Upper lobe of right lung (tissue), 1 donor: Measurements from ENCODE around the gene SSTR1. TPM values are rescaled to one million over a fixed set of nuclear protein-coding genes. Genes with fewer than 3 reads are reported as not detected.

Experiments
- ATAC-seq: fragments of 200-7000 bp; cut with Tn5 transposase; one replicate; pipeline ENCODE4 v1.9.1; 2020; ENCODE audit warnings: mild to moderate bottlenecking, moderate library complexity
- DNase-seq: peaks from one replicate; pipeline ENCODE4 v3.0.0-alpha.2; 2020
- H3K27ac ChIP-seq: fragments of 200-600 bp; one replicate; pipeline ENCODE4 v1.8.0; 2022
- H3K27me3 ChIP-seq: fragments of 200-600 bp; one replicate; pipeline ENCODE4 v1.8.0; 2022; ENCODE audit warnings: mild to moderate bottlenecking
- H3K36me3 ChIP-seq: fragments of 200-600 bp; one replicate; pipeline ENCODE4 v1.8.0; 2022
- H3K4me1 ChIP-seq: fragments of 200-600 bp; one replicate; pipeline ENCODE4 v1.8.0; 2022
- H3K4me3 ChIP-seq: fragments of 200-600 bp; one replicate; pipeline ENCODE4 v1.8.0; 2022; ENCODE audit warnings: mild to moderate bottlenecking
- H3K9me3 ChIP-seq: fragments of 200-600 bp; one replicate; pipeline ENCODE4 v1.8.0; 2022
- CTCF ChIP-seq: fragments of 200-600 bp; IDR thresholded peaks from one replicate; pipeline ENCODE4 v1.8.0; 2022; ENCODE audit warnings: antibody characterized with exemption
- intact Hi-C: fragments of 100-400 bp; cut with DNase I; formaldehyde crosslinking; loops from one replicate; pipeline ENCODE4 v1.11.0; 2022
- total RNA-seq: library from RNA; stranded (reverse); fragmentation: NEBNext Ultra II Directional; extraction: Animal tissue kit (Norgen Biotek cat#: 25700); gene quantifications from one replicate; pipeline ENCODE4 v1.2.1, GENCODE V29; 2021
- donor health status: DM: no; HTN: yes; CAD: no; lungs with severe emphysema.

The SSTR1 gene
- total RNA-seq, 1 donor from 2014 or later = 9.2 TPM

GRCh38 chr14:38204719-38205115, 3.0 kb upstream of the SSTR1 start:
- DNase-seq = no peak
- TF ChIP-seq CTCF = no peak
- no peak for ATAC-seq
- Histone ChIP-seq H3K36me3 (no peaks in the 10 kb centered on the region), H3K27me3 (peaks cover 18% of the 10 kb centered on the region), H3K4me1 (no peaks in the 10 kb centered on the region), H3K4me3 (no peak overlapping the region), H3K9me3 (no peaks in the 10 kb centered on the region), H3K27ac (no peak overlapping the region)
- intact Hi-C loops = no loop called here

- no peak for ATAC-seq
These were observed 2.4 kb upstream of the SSTR1 start for GRCh38 chr14:38205119-38205813.

GRCh38 chr14:38205949-38206665, 1.6 kb upstream of the SSTR1 start:
- Histone ChIP-seq H3K27me3 (peaks cover 28% of the 10 kb centered on the region), H3K27ac (no peak overlapping the region), H3K9me3 (no peaks in the 10 kb centered on the region), H3K4me1 (no peaks in the 10 kb centered on the region), H3K4me3 (no peak overlapping the region), H3K36me3 (no peaks in the 10 kb centered on the region)
- TF ChIP-seq CTCF = no peak
- intact Hi-C loops = no loop called here
- DNase-seq (no peak), ATAC-seq (no peak)

More at GRCh38 chr14:38205119-38205813, 2.4 kb upstream of the SSTR1 start:
- DNase-seq = no peak
- H3K27me3 ChIP-seq = peaks cover 24% of the 10 kb centered on the region
- no peak for TF ChIP-seq CTCF
- H3K9me3 ChIP-seq = no peaks in the 10 kb centered on the region
- H3K4me1 ChIP-seq = no peaks in the 10 kb centered on the region
- H3K27ac ChIP-seq = no peak overlapping the region
- no peak overlapping the region for H3K4me3 ChIP-seq
- no peaks in the 10 kb centered on the region for H3K36me3 ChIP-seq
- intact Hi-C loops = no loop called here

- Histone ChIP-seq H3K27me3 (peaks cover 36% of the 10 kb centered on the region), H3K9me3 (no peaks in the 10 kb centered on the region), H3K4me3 (no peak overlapping the region), H3K4me1 (no peaks in the 10 kb centered on the region), H3K27ac (no peak overlapping the region), H3K36me3 (no peaks in the 10 kb centered on the region)
- no peak for ATAC-seq
- no peak for TF ChIP-seq CTCF
- DNase-seq = no peak
- intact Hi-C loops = no loop called here
These were observed 871 bp upstream of the SSTR1 start for GRCh38 chr14:38206689-38207376.

- intact Hi-C loops = no loop called here
These were observed 348 bp upstream of the SSTR1 start for GRCh38 chr14:38207377-38207735.

More at GRCh38 chr14:38207377-38207735, 348 bp upstream of the SSTR1 start:
- ATAC-seq (no peak), DNase-seq (no peak)
- peak overlapping the region; percentile 46 for H3K4me3 ChIP-seq
- no peaks in the 10 kb centered on the region for H3K4me1 ChIP-seq
- TF ChIP-seq CTCF = no peak
- no peaks in the 10 kb centered on the region for H3K9me3 ChIP-seq
- H3K27ac ChIP-seq = no peak overlapping the region
- no peaks in the 10 kb centered on the region for H3K36me3 ChIP-seq
- H3K27me3 ChIP-seq = peaks cover 39% of the 10 kb centered on the region
